HFF-Myc (cell line): ENCODE data around the gene AMBN.

ENCODE experiments used
- DNase-seq: peaks from one replicate; pipeline ENCODE4 v3.0.0-alpha.2; 2011; ENCODE audit warnings: low read depth; ENCODE audit errors: extremely low read depth
- H3K4me3 ChIP-seq: replicated peaks from 2 replicates; pipeline ENCODE4 v1.5.1; 2011; ENCODE audit warnings: low read depth, mild to moderate bottlenecking, control low read depth, low read length
- CTCF ChIP-seq: IDR thresholded peaks from 2 replicates; pipeline ENCODE4 v1.5.1; 2012; ENCODE audit warnings: mild to moderate bottlenecking, low read depth, low read length, control low read depth; ENCODE audit errors: missing control alignments

Gene AMBN

GRCh38 chr4:70591955-70592582 lies at the start of gene AMBN:
AMBN (plus strand) TSS chr4:70592256; CDS start chr4:70592359, 103 bp downstream.
- no peak for DNase-seq
- H3K4me3 ChIP-seq, result no peak within 1 kb of the TSS
- no peak for TF ChIP-seq CTCF

GRCh38 chr4:70544279-70544868 lies 47.7 kb upstream of the AMBN start:
- no peak for DNase-seq
- TF ChIP-seq CTCF, result peak; percentile 60
- H3K4me3 ChIP-seq, result no peak overlapping the region

- no peak for DNase-seq
- TF ChIP-seq CTCF, result no peak
- H3K4me3 ChIP-seq, result no peak overlapping the region
Measured at GRCh38 chr4:70556856-70557255, 35.2 kb upstream of the AMBN start.

GRCh38 chr4:70559211-70559830 lies 32.7 kb upstream of the AMBN start:
- no peak overlapping the region for H3K4me3 ChIP-seq
- peak; percentile 6 for DNase-seq
- peak; percentile 74 for TF ChIP-seq CTCF

- TF ChIP-seq CTCF, result no peak
- no peak for DNase-seq
Measured at GRCh38 chr4:70559924-70560323, 32.1 kb upstream of the AMBN start.

GRCh38 chr4:70564033-70564432 lies 28.0 kb upstream of the AMBN start:
- DNase-seq, result no peak
- no peak for TF ChIP-seq CTCF
- no peak overlapping the region for H3K4me3 ChIP-seq

More at GRCh38 chr4:70559924-70560323, 32.1 kb upstream of the AMBN start:
- H3K4me3 ChIP-seq, result no peak overlapping the region
